ENCODE measurements around the gene CORO2B. TPM values are rescaled to one million over a fixed set of nuclear protein-coding genes. Genes with fewer than 3 reads are reported as not detected.

CORO2B gene
- polyA plus RNA-seq, 1 donor from 2014 or later = 15.1 TPM

DNA sequence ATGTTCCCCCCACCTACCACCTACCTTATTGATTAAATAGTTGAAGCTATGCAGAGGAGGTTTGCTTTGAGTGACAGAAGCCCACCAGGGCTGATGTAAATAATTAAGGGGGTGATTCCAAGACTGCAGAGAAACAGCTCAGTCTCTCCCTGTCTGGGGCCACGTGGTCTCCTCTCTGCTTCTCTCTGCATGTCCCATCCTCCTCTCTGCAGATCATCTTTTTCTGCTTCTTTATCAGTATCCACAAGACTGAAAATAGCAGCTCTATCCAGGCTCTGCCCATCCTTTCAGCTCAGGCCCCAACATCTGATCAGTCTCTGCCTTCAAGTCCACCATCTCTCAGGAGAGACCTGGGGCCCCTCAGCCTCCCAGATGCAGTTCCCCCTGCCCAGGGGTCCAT is 131.1 kb downstream of the CORO2B start:
- no peaks in the 10 kb centered on the region for H3K27me3 ChIP-seq (ENCODE audit: insufficient read depth, low read depth, low read length)
- no peaks in the 10 kb centered on the region for H3K79me2 ChIP-seq (replicated peaks; ENCODE audit: insufficient read depth, low read length)
- H3K4me3 ChIP-seq (ENCODE audit: low read length) = no peak overlapping the region
- H3K9me3 ChIP-seq (ENCODE audit: low read length) = no peaks in the 10 kb centered on the region
- no peak overlapping the region for H3K4me2 ChIP-seq (ENCODE audit: low read length)
- no peaks in the 10 kb centered on the region for H4K20me1 ChIP-seq (ENCODE audit: insufficient read depth)
- no peak overlapping the region for H2AFZ ChIP-seq (ENCODE audit: low read depth, low read length)
- no peak for TF ChIP-seq TAF1 (IDR thresholded peaks at IDR 0.05; ENCODE audit: low read depth)
- no peak for TF ChIP-seq POLR2AphosphoS5 (IDR thresholded peaks at IDR 0.05)
- no peak overlapping the region for H3K27ac ChIP-seq (ENCODE audit: low read length)
- no peaks in the 10 kb centered on the region for H3K9me2 ChIP-seq (ENCODE audit: insufficient read depth, low read length)
- no peaks in the 10 kb centered on the region for H3K36me3 ChIP-seq (ENCODE audit: insufficient read depth, low read length)
- H3F3A ChIP-seq (ENCODE audit: insufficient read depth, low read length, poor library complexity, severe bottlenecking) = no peaks in the 10 kb centered on the region
- no peak overlapping the region for H3K9ac ChIP-seq (ENCODE audit: low read length)

GRCh38 chr15:68710536-68710935 is 131.7 kb downstream of the CORO2B start:
- Histone ChIP-seq H3F3A (ENCODE audit: insufficient read depth, low read length, poor library complexity, severe bottlenecking) (no peaks in the 10 kb centered on the region), H3K36me3 (ENCODE audit: insufficient read depth, low read length) (no peaks in the 10 kb centered on the region), H3K9me2 (ENCODE audit: insufficient read depth, low read length) (no peaks in the 10 kb centered on the region), H3K27me3 (ENCODE audit: insufficient read depth, low read depth, low read length) (no peaks in the 10 kb centered on the region), H4K20me1 (ENCODE audit: insufficient read depth) (no peaks in the 10 kb centered on the region), H2AFZ (ENCODE audit: low read depth, low read length) (no peak overlapping the region), H3K4me2 (ENCODE audit: low read length) (no peak overlapping the region), H3K79me2 (replicated peaks; ENCODE audit: insufficient read depth, low read length) (no peaks in the 10 kb centered on the region), H3K9me3 (ENCODE audit: low read length) (no peaks in the 10 kb centered on the region), H3K4me3 (ENCODE audit: low read length) (no peak overlapping the region), H3K9ac (ENCODE audit: low read length) (no peak overlapping the region), H3K27ac (ENCODE audit: low read length) (no peak overlapping the region)
- TF ChIP-seq EZH2 (IDR thresholded peaks at IDR 0.05; ENCODE audit: borderline replicate concordance, insufficient read depth, low read length, poor library complexity, severe bottlenecking) (no peak), TAF1 (IDR thresholded peaks at IDR 0.05; ENCODE audit: low read depth) (no peak), CTCF (IDR thresholded peaks at IDR 0.05; ENCODE audit: poor library complexity, severe bottlenecking) (no peak), REST (IDR thresholded peaks at IDR 0.05; ENCODE audit: borderline replicate concordance) (no peak), SMC3 (conservative IDR thresholded peaks at IDR 0.05; ENCODE audit: poor library complexity) (no peak), MXI1 (conservative IDR thresholded peaks at IDR 0.05; ENCODE audit: poor library complexity, severe bottlenecking) (no peak)

GRCh38 chr15:68711406-68711805 is 132.6 kb downstream of the CORO2B start:
- TF ChIP-seq SMC3 (conservative IDR thresholded peaks at IDR 0.05; ENCODE audit: poor library complexity) (no peak), TAF1 (IDR thresholded peaks at IDR 0.05; ENCODE audit: low read depth) (no peak), MXI1 (conservative IDR thresholded peaks at IDR 0.05; ENCODE audit: poor library complexity, severe bottlenecking) (no peak), REST (IDR thresholded peaks at IDR 0.05; ENCODE audit: borderline replicate concordance) (no peak), RAD21 (conservative IDR thresholded peaks at IDR 0.05) (no peak), EZH2 (IDR thresholded peaks at IDR 0.05; ENCODE audit: borderline replicate concordance, insufficient read depth, low read length, poor library complexity, severe bottlenecking) (no peak), CTCF (IDR thresholded peaks at IDR 0.05; ENCODE audit: poor library complexity, severe bottlenecking) (no peak), POLR2AphosphoS5 (IDR thresholded peaks at IDR 0.05) (no peak), EP300 (conservative IDR thresholded peaks at IDR 0.05; ENCODE audit: poor library complexity, severe bottlenecking) (no peak)
- Histone ChIP-seq H3K27me3 (ENCODE audit: insufficient read depth, low read depth, low read length) (no peaks in the 10 kb centered on the region), H3K36me3 (ENCODE audit: insufficient read depth, low read length) (no peaks in the 10 kb centered on the region), H3F3A (ENCODE audit: insufficient read depth, low read length, poor library complexity, severe bottlenecking) (no peaks in the 10 kb centered on the region), H3K27ac (ENCODE audit: low read length) (no peak overlapping the region), H3K9me2 (ENCODE audit: insufficient read depth, low read length) (no peaks in the 10 kb centered on the region), H3K79me2 (replicated peaks; ENCODE audit: insufficient read depth, low read length) (no peaks in the 10 kb centered on the region), H4K20me1 (ENCODE audit: insufficient read depth) (no peaks in the 10 kb centered on the region), H3K4me2 (ENCODE audit: low read length) (no peak overlapping the region), H2AFZ (ENCODE audit: low read depth, low read length) (no peak overlapping the region), H3K9ac (ENCODE audit: low read length) (no peak overlapping the region), H3K4me3 (ENCODE audit: low read length) (no peak overlapping the region), H3K9me3 (ENCODE audit: low read length) (no peaks in the 10 kb centered on the region)

Measured in neural cell (in vitro differentiated cells).